ENCODE results near the gene WDR17.

- TF ChIP-seq YY1 (IDR thresholded peaks at IDR 0.05; ENCODE audit: low read depth) (no peak), EP300 (IDR thresholded peaks at IDR 0.05; ENCODE audit: borderline replicate concordance) (no peak)
Measured at GRCh38 chr4:176217510-176217909, 151.9 kb downstream of the WDR17 start.

Measured in Ishikawa (cell line).